GM21786 (cell line): ENCODE measurements around the gene MYOF.
"Not testable (repeated sequence)": the region's sequence is repeated elsewhere in the genome, so short reads cannot be mapped to it uniquely, and the experiment has no call there.

ENCODE experiments used
- ATAC-seq: cut with Tn5 transposase; IDR thresholded peaks from one replicate; pipeline ENCODE4 v1.9.1; 2021; ENCODE audit not compliant: unreplicated experiment

The MYOF gene

DNA sequence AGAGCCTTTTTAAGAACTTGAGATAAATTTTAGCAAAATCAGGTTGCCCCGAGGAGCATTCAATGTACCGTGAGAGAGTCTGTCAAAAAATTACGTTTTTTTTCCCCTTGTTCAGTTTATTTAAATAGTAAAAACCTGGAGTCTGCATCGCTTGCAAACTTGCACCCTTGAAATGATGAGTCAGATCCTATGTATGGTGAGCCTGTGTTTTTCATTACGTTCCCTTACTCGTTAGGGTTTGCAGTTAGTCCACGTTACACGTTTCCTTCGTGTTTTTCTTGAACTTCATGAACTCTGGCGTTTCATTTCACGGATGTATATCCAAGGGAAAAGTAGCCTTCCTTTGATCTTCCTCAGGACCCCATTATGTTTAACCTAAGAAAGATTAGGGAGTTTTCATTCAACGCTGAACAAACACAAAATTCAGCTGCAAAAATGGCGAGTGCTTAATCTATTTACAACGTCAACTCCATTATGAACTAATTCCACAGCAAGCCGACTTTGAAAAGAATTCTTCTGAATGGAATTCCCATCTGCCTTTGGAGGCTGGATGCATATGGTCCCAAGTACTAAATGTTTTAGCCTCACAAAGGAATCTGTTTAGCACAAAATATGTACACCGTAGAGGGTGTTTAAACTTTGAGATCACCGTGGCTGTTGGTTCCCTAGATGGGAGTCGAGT, 182.4 kb downstream of the MYOF start:
- no peak for ATAC-seq

DNA sequence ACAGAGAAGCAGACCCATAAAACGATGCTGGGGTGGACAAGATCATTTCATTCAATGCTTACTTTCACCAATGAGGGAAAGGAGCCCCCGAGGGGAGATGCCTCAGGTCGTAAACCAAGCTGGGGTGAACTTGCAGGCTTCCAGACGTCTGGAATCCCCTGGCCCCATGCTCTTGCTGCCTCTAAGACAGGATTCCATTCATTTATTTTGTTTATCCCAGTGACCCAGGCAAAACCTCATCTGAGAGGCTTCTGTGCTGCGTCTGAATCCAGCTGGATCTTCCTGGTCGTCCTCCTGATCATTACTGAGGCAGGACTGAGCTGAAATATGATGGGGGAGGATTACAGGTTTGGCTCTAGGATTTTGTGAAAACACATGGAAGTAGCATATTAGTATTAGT, 182.9 kb downstream of the MYOF start:
- no peak for ATAC-seq

DNA sequence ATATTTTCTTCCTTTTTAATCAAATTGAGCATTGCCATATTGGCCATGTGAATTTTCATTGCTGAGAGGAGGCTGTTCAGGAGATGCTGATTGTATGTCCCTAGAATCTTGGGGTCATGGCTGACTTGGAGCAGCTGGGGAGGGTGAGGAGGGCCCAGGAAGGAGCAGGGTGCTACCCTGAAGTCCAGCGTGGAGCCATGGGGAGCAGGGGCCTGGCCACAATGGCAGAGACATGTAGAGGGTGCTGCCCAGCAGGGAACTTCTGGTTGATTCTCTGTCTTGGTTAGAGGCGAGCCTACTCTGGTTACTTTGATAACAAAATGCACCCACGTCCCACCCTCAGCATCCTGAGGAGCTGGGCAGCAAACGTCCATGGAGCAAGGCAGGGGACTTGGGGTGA, 186.0 kb downstream of the MYOF start:
- no peak for ATAC-seq

DNA sequence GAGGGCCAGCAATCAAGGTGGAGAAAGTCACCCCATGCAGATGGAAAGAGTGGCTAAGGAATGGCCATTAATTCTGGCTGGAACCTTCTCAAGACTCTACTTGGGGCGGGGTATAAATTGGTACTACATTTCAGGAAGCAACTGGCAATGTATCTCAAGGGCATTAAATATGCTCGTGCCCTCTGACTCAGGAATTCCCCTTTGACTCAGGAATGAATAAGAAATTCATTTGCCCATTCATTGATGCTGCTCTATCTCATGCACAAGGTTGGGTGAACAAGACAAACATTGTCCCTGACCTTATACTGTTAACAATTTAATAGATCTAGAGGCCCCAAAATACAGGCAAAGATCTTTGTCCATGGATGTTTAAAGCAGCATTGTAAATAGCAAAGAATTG, 188.1 kb downstream of the MYOF start:
- no peak for ATAC-seq

DNA sequence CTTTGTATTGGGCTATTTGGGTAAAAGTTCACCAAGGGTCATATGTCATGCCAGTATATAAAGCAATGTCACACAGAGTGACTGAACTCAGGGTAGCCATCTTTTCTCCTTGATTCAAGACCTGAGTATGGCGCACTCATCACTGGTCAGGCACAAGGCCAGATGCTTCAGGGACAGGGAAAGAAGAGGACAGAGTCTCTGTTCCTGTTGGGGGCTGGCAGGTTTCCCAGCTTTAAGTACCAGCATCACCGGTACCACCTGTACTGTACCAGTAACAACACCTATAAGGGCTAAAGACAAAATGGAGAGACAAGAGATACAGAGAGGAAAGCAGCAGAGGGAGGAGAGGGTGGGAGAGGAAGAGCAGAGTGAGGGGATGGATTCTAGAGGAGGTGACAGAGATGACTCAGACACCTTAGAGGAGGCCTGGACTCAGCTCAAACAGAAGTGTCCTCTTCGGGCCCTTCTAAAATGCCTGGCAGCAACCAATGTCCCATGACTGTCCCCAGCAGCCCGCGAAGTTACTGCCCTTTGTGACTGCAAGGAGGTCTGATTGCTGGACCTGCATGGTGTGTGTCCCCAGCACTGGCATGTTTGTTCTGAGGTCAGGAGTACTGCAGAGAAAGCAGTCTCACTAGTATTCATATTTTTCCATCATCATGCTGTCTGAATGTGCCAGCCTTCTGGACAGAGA, 191.3 kb downstream of the MYOF start:
- ATAC-seq, result no peak

DNA sequence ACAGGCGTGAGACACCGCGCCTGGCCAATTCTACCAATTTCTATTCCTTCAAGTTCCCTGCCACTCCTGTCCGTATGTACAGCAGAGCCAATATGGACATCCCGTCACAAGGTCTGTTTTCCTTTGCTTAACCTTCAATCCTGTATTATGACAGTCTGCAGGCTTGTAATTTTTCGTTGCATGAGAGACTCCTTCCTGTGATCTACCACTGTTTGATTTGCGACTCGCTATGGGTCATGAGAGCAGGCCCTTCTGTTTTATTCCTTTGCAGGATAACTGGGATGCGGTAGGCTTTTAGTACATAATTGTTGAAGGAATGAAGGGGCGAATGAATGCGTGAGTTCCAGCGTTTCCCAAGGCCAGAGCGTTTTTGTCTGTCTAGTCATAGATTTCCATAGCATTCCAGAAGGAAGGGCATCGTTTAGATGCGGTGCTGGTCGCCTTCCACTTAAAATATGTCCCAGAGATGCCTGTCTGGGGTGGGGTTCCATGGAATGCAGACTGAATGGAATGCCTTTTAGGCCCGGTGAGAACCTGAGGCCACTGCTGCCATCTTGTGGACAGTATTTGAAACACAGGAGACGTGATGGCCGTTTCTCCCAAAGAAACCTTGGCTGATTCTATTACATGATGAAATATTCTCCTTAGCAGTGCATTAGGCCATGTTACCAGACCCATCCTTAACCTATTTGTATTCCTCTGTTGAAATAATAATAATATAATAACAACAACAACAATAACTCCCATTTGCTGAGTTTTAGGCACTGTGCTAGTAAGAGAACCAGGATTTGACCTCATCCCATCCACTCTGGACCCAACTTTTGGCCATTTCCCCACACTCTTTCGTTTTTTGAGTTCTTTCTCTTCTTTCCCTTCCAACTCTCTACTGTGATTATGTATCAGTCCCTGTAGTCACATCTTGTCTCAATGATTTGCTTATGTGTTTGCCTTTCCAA, 193.2 kb downstream of the MYOF start:
- ATAC-seq, result no peak

DNA sequence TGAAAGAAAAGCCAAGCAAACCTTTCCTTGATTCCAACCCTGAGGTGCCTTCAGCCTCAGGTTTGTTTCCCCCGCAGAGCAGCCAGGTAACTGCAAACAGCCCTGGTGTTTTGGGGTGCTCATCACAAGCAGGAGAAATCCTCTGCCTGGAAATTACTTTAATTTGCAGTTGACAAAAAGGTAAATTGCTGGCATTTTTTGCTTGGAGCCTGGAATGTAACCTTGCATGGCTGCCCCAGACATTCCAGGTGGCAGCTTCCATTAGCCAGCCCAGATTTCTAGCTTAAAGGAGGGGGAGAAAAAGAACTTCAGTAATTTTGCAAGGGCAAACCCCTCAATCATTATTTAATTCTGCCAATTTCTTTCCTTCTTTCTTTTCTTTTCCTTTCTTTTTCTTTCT, 194.4 kb downstream of the MYOF start:
- no peak for ATAC-seq

DNA sequence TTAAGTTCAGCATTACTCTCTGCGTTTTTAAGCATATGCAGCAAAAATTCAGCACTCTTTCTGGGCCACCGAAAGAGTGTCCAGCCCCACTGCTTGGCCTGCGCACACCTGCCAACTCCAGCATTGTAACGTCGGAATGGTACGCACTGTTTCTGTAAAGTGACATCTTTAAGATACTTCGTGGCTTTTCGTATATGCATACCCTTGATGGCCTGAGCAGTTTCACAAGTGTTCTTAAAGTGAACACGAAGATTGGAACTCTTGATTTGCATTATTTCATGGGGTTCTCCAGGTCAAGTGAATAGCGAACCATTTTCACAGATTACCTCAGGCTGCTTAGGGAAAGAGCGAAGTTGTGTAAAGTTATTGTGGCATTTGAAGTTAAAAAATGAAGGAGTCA, 197.9 kb downstream of the MYOF start:
- not testable (repeated sequence) for ATAC-seq

DNA sequence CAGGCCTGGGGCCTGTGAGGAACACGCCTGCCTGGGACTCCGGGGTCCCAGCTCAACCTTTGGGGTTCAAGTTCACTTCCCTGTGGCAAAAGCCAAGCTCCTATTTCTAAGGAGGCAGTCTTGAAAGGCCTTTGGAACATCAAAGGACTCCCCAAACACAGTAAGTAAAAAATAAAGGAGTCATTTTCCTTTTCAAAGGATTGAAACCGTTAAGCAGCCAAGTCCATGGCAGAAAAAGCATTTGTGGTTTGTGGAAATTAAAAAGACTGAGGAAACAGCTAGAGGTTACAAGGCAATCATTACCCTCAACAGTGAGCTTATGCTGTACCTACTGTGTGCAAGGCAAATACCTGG, 200.8 kb downstream of the MYOF start:
- no peak for ATAC-seq

DNA sequence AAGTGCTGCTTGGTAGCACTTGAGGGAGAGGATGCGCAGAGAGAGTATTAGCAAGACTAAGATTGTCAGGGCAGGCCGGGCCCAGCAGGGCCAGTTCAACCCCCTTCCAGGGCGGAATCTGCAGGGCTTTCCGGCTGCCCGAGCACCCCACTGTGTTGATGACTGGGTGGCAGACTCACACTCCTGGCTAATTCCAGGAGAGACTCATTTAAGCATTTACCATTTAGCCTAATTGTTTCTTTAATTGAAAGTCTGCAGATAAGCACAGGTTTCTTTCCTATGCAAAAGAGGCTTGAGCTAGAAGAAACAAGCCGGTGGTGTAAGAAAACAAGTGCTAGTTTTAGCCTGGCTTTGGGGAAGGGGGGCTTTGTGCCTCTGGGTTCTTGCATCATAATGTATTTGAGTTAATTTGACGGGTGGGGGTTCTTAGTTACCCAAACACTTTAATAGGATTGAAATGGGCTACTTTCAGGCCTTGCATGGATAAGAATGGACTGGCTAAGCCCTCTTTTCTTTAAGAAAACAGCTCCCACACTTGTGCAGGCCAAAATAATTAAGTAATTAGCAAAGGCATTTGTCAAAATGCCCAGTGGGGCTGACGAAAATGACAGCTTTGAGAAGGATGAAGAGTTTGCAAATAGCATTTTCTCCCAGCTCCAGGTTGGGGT, 201.3 kb downstream of the MYOF start:
- ATAC-seq, result no peak

DNA sequence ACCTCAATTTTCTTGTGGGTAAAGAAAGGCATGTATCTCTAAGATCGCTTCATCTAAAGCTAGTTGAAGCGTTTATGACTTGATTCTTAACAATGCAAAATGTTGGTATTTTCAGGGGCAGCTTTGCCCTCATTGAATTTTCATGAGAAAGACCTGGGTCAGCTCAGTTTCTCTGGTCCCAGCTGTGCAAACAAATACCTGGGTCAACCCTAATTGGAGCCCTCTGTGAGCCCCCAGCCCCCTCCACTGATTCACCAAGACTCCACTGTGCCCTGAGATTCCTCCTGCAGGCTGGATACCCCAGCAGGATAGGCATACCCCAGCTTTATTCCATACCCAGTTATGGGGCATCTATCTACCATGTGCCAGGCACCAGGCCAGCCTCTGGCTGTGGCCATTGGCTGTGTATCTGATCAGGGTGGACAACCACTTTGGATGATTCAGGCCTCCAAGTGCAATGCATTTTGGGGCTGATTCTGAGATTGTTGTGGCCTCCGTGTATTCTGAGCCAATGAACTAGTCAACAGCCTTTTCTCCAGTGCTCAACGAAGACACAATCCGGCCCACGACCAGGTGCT, 201.9 kb downstream of the MYOF start:
- no peak for ATAC-seq

DNA sequence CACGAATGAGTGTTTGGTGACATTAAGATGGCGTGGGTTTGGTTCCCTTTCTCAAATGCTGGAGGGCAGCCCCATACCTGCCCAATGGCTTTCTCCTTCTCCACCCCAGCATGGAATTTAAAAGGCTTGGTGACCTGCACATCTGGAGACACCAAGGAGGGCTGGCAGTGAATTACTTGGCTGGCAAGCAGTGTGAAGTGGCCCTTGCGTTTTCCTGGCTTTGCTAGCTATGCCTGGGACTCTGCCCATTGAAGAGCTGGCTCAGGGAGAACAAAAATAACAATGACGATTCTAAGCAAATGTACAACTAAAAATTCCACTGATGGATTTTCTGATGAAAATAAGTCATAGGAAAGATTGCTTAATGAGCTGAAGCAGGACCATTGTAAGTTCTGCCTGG, 204.8 kb downstream of the MYOF start:
- no peak for ATAC-seq

DNA sequence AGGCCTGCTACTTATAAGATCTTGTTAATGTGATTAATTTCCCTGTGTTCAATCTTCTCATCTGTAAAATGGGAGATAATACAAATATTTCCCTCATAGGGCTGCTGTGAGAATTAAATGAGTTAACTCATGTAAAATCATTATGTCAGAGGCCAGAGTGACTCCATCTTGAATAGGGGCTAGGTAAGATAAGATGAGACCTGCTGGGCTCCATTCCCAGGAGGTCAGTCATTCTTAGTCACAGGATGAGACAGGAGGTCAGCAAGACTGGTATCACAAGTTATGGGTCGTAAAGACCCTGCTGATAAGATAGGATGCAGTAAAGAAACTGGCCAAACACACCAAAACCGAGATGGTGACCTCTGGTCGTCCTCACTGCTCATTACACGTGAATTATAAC, 207.7 kb downstream of the MYOF start:
- ATAC-seq, result no peak

DNA sequence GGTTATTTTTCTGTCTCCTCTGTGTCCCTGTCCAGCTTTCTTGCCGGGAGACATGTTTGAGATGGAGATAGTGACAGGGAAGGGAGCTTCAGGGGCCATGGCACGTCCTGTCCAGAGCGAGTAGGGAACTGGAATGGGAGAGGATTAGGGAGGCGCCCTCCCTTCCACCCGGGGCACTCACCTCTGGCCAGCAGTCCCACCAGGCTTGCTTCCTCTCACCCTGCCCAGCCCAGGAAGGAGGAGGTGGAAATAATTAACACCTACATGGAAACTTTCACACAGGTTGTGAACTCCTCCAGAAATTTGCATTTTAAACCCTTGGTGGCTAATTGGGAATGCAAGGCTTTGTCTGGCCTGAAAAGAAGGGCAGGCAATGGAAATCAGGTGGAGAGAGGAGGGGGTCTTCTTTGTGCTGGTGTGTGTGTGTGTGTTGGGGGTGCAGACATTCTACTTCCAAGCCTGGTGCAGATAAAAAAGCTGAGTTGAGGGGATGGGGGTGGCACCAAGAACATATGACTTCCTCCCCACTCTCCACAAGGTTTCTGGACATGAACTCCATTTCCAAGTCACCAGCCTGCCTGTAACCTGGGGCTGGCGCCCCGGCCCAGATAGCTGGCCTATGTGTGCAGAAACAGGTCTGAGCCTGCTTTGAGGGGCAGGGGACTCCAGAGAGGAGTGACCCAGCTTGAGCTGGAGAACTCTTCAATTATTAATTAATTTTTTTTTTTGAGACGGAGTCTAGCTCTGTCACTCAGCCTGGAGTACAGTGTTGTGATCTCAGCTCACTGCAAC, 209.1 kb downstream of the MYOF start:
- no peak for ATAC-seq

DNA sequence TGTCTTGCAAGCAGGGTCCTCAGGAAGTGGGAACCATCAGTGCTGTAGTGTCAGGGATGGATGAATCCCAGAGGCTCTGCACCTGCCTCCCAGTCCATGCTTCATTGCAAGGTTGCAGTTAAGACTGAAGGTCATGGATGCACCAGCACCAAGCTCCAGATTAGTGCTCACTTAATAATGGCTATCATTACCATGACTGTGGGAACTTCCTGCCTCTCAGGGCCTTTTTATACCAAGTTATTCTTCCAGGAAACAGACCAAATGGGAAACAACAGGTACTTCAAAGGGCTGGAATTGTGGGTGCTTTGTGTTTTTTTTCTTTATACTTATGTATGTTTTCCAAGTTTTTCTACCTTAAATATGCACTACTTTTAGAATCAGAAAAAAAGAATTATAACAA, 210.8 kb downstream of the MYOF start:
- no peak for ATAC-seq

DNA sequence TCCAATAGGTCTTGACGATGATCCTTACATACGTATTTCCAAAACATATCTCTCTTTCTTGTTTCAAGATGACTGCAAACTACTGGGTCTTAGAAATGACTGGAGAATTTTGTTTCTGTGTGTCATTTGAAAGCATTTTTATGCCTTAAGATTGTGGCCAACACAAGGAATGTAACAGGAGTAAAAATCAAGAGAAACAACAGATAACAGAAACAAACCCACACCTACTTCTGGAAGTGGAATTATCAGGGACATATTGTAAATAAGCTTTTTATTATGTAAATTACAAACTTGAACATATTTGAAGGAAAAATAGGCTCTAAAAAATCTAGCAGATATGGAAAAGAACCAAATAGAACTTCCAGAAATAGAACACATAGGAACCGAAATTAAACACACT, 212.9 kb downstream of the MYOF start:
- no peak for ATAC-seq

DNA sequence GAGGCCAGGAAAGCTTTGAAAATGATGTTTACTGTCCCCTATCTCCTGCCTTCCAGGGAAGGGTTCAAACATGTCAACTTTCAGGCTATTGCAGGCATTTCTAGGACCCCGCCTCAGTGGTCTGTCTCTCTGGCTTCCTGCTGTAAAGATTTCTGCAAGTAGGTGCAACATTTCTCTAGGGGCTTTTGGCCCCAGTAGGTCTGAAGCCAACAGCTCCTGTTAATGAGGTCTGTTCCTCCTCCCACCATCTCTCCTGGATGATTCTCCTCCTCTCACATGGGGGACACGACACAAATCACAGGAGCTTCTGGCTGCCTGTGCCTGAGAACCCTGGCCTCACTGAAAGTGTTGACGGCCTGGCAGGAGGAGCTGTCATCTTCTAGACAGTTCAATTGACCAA, 214.1 kb downstream of the MYOF start:
- ATAC-seq, result no peak

DNA sequence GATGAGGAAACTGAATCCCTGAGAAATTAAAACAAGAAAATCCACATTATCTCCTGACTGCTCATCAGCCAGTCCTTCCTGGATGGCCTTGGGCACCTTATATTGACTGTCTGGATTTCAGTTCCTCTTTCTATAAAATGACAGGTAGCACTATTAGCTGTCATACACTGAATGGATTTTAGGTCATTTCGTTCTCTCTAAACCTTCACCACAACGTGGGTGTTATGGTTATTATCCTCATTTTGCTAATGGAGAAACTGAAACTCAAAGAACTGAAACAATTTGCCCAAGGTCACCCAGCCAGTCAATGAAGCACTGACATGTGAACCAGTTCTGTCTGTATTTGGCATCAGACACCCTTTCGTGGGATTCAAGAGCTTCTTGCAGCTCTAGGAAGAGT, 214.6 kb downstream of the MYOF start:
- ATAC-seq, result peak; percentile 99

DNA sequence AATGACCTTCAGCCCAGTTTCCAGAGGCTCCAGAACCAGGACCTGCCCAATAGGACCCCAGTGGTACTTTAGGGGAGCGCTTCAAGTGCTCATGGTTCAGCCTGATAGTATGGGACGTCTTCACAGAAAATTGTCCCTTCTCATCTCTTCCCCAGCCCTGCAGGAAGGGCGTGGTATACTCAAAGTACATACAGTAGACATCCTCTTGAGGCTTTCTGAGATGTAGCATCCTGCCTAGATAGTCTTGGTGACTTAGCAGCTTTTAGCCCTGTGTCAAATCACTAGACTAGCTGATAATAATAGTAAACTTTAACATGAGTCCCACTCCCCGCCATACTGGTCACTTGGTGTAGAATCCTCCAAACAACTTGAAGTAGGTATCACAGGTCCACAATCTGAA, 215.3 kb downstream of the MYOF start:
- no peak for ATAC-seq

DNA sequence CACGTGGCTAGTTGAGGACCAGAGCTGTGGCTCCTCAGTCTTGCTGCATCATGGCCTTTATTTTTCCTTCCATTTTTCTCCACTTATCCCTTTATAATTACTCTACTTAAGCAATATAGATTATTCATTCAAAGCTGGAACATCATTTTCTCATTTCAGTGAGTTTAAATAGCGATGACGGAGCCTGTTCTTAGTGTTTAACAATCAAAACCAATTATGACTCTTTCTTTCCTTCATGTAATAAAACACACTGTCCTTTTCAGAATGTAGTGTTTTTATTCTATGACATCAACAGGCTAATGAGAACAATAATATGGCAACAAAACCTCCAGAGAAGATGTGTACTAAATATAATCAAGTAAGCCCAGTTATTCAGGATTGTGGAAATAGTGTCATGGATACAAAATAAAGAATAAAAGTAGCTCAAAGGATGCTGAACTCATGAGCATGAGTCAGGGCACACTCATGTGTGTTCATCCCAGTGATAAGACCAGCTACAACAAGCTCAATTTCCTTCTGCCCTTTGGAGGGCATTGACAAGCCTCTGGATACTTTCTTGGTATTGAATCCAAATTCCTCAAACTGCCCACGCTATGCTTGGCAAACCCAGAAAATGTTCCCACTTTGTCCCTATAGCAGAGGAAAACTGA, 220.0 kb downstream of the MYOF start:
- no peak for ATAC-seq
